ENCODE data around the gene DENND1A. TPM values are rescaled to one million over a fixed set of nuclear protein-coding genes. Genes with fewer than 3 reads are reported as not detected.

The DENND1A gene
- total and polyA plus RNA-seq, 8 donors = 4.4 to 109 (median 21.4) TPM

GRCh38 chr9:123470991-123471770 lies 458.7 kb downstream of the DENND1A start:
- 91 to 96% (median 94%) methylated on average over 21 of the region's 21 CpGs for WGBS, 5 donors
- no peaks in the 10 kb centered on the region for H3K27me3 ChIP-seq
- H3K27ac ChIP-seq = no peak overlapping the region
- H3K4me3 ChIP-seq = no peak overlapping the region
- intact Hi-C loops (cut with DNase I; ENCODE audit: low total_unique reads) = no loop called here
- DNase-seq = no peak
- H3K9me3 ChIP-seq = no peaks in the 10 kb centered on the region
- H3K36me3 ChIP-seq = no peaks in the 10 kb centered on the region
- TF ChIP-seq POLR2AphosphoS5 (IDR thresholded peaks at IDR 0.05) (no peak), EP300 (IDR thresholded peaks at IDR 0.05) (no peak), POLR2A (IDR thresholded peaks at IDR 0.05) (no peak)
- H3K4me1 ChIP-seq = no peaks in the 10 kb centered on the region

- no peak overlapping the region for H3K27ac ChIP-seq
- H3K9me3 ChIP-seq = no peaks in the 10 kb centered on the region
- no peaks in the 10 kb centered on the region for H3K27me3 ChIP-seq
- H3K36me3 ChIP-seq = no peaks in the 10 kb centered on the region
- no peak for TF ChIP-seq EP300 (IDR thresholded peaks at IDR 0.05)
- no peak for TF ChIP-seq POLR2A (IDR thresholded peaks at IDR 0.05)
- TF ChIP-seq CTCF (IDR thresholded peaks at IDR 0.05) = no peak
- TF ChIP-seq POLR2AphosphoS5 (IDR thresholded peaks at IDR 0.05) = no peak
- DNase-seq = no peak
- intact Hi-C loops (cut with DNase I; ENCODE audit: low total_unique reads) = no loop called here
- H3K4me3 ChIP-seq = no peak overlapping the region
- no peaks in the 10 kb centered on the region for H3K4me1 ChIP-seq
- WGBS, 5 donors = 76 to 86% (median 80%) methylated on average over 15 of the region's 15 CpGs
Measured at GRCh38 chr9:123470121-123470782, 459.7 kb downstream of the DENND1A start.

GRCh38 chr9:123469282-123469681 lies 460.6 kb downstream of the DENND1A start:
- no peak for DNase-seq
- Histone ChIP-seq H3K4me1 (no peaks in the 10 kb centered on the region), H3K27ac (no peak overlapping the region), H3K36me3 (no peaks in the 10 kb centered on the region), H3K4me3 (no peak overlapping the region), H3K9me3 (no peaks in the 10 kb centered on the region), H3K27me3 (no peaks in the 10 kb centered on the region)
- WGBS, 5 donors = 84 to 88% (median 85%) methylated on average over 11 to 13 of the region's 13 CpGs
- TF ChIP-seq POLR2AphosphoS5 (IDR thresholded peaks at IDR 0.05) (no peak), POLR2A (IDR thresholded peaks at IDR 0.05) (no peak), CTCF (IDR thresholded peaks at IDR 0.05) (no peak), EP300 (IDR thresholded peaks at IDR 0.05) (no peak)
- intact Hi-C loops (cut with DNase I; ENCODE audit: low total_unique reads) = no loop called here

- Histone ChIP-seq H3K27me3 (no peaks in the 10 kb centered on the region), H3K36me3 (no peaks in the 10 kb centered on the region), H3K9me3 (no peaks in the 10 kb centered on the region), H3K4me3 (no peak overlapping the region), H3K4me1 (no peaks in the 10 kb centered on the region), H3K27ac (no peak overlapping the region)
- no peak for DNase-seq
- TF ChIP-seq POLR2AphosphoS5 (IDR thresholded peaks at IDR 0.05) = no peak
- no peak for TF ChIP-seq CTCF (IDR thresholded peaks at IDR 0.05)
- no peak for TF ChIP-seq EP300 (IDR thresholded peaks at IDR 0.05)
- TF ChIP-seq POLR2A (IDR thresholded peaks at IDR 0.05) = no peak
- WGBS, 5 donors = 74 to 86% (median 81%) methylated on average over 5 of the region's 5 CpGs
- intact Hi-C loops (cut with DNase I; ENCODE audit: low total_unique reads) = no loop called here
Measured at GRCh38 chr9:123468541-123468940, 461.4 kb downstream of the DENND1A start.
